ENCODE measurements around the gene PROSER2.

DNA sequence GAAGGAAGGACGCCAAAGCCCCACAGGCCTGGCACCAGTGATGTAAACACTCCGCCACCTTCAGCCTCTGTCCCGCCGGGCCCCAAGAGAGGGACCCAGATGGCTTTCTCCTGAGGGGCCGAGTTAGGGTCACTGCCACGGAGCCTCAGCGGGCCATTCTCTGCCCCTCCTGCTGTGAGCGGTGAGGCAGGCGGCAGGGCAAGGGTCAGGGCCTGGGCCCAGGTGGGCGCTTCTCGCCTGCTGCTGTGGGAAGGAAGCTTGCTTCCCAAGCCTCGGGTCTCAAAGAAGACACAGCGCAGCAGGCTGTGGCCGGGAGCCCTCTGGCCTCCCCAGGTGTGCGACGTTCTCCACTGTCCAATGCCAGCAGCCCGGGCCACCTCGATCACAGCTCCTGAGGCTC, 84.8 kb downstream of the PROSER2 start:
- TF ChIP-seq CTCF (IDR thresholded peaks at IDR 0.05; ENCODE audit: low read length) = no peak
- no peak for TF ChIP-seq EZH2phosphoT487 (IDR thresholded peaks at IDR 0.05; ENCODE audit: low read length)

All from MM.1S (cell line).